H1 (cell line): ENCODE data around the gene ADNP. TPM values are rescaled to one million over a fixed set of nuclear protein-coding genes. Genes with fewer than 3 reads are reported as not detected.

Experiments used
- CTCF ChIA-PET: fragments of 300-600 bp; sonication (Branson Sonifier 250); formaldehyde crosslinking; loops from one replicate; lab custom pipeline; 2021; ENCODE audit not compliant: partially characterized antibody; lab: Charles Lee
- POLR2A ChIA-PET: fragments of 300-600 bp; sonication (Branson Sonifier 250); formaldehyde crosslinking; loops from one replicate; lab custom pipeline; 2021; ENCODE audit warnings: inconsistent platforms; ENCODE audit not compliant: partially characterized antibody; lab: Charles Lee
- DNase-seq, 2 experiments: peaks; one replicate each; pipeline versions ENCODE4 v3.0.0 to v3.0.0-alpha.2; 2010 to 2022; ENCODE audit warnings: low spot score in 2 of 2, low read depth in 1 of 2, mixed read lengths in 1 of 2
- FAIRE-seq: peaks from 2 replicates; lab custom pipeline; 2011; peaks lifted over from hg19 to GRCh38; lab: Jason Lieb, UNC
- H2AFZ ChIP-seq: 2 replicates; pipeline ENCODE4 v1.8.1; 2012; ENCODE audit warnings: low read length, inconsistent platforms
- H2AK5ac ChIP-seq: 2 replicates; pipeline ENCODE4 v1.6.1; 2013; ENCODE audit warnings: low read depth, low read length
- H2BK120ac ChIP-seq: replicated peaks from 2 replicates; pipeline ENCODE3; 2013; ENCODE audit warnings: low read depth, low read length, inconsistent platforms
- H2BK12ac ChIP-seq: 2 replicates; pipeline ENCODE4 v1.6.1; 2013; ENCODE audit warnings: low read depth, low read length
- H2BK15ac ChIP-seq: 2 replicates; pipeline ENCODE4 v1.6.1; 2013; ENCODE audit warnings: low read length
- H2BK20ac ChIP-seq: 2 replicates; pipeline ENCODE4 v1.6.1; 2013; ENCODE audit warnings: low read length
- H2BK5ac ChIP-seq: 2 replicates; pipeline ENCODE4 v1.6.1; 2013; ENCODE audit warnings: low read depth, low read length
- H3K14ac ChIP-seq: 2 replicates; pipeline ENCODE4 v1.6.1; 2013; ENCODE audit warnings: inconsistent platforms; ENCODE audit not compliant: insufficient read length
- H3K18ac ChIP-seq: 2 replicates; pipeline ENCODE4 v1.6.1; 2013; ENCODE audit warnings: low read length; ENCODE audit errors: extremely low read depth
- H3K23ac ChIP-seq: 2 replicates; pipeline ENCODE4 v1.6.1; 2013; ENCODE audit warnings: inconsistent platforms; ENCODE audit not compliant: insufficient read length
- H3K23me2 ChIP-seq: 2 replicates; pipeline ENCODE4 v1.6.1; 2013; ENCODE audit warnings: low read depth, low read length
- H3K27ac ChIP-seq: 2 replicates; pipeline ENCODE4 v1.6.1; 2011; ENCODE audit warnings: low read depth, low read length, inconsistent platforms
- H3K27me3 ChIP-seq, 4 experiments: replicated peaks in 1 of 4; 1 replicate in 1 of 4; 2 replicates in 3 of 4; pipeline versions ENCODE4 v1.6.1 to v1.8.1; 2011 to 2013; ENCODE audit warnings: low read length in 3 of 4, mild to moderate bottlenecking in 3 of 4, inconsistent platforms in 2 of 4, mixed read lengths in 2 of 4, moderate library complexity in 1 of 4; ENCODE audit not compliant: control insufficient read depth in 3 of 4, insufficient read depth in 3 of 4; ENCODE audit errors: extremely low read depth in 1 of 4
- H3K36me3 ChIP-seq, 4 experiments: 2 replicates each; pipeline versions ENCODE4 v1.6.1 to v1.8.1; 2011 to 2013; ENCODE audit warnings: mild to moderate bottlenecking in 4 of 4, low read length in 3 of 4, moderate library complexity in 2 of 4, control low read depth in 1 of 4, inconsistent platforms in 1 of 4; ENCODE audit not compliant: insufficient read depth in 4 of 4, control insufficient read depth in 2 of 4
- H3K4ac ChIP-seq: replicated peaks from 2 replicates; pipeline ENCODE3; 2013; ENCODE audit warnings: low read length, low read depth, mixed read lengths, inconsistent platforms; ENCODE audit not compliant: insufficient read length
- H3K4me1 ChIP-seq, 4 experiments: replicated peaks in 1 of 4; 1 replicate in 1 of 4; 2 replicates in 3 of 4; pipeline versions ENCODE4 v1.6.1 to v1.8.1; 2011 to 2013; ENCODE audit warnings: low read length in 3 of 4, inconsistent platforms in 2 of 4, mixed read lengths in 1 of 4; ENCODE audit not compliant: insufficient read depth in 4 of 4, control insufficient read depth in 3 of 4
- H3K4me2 ChIP-seq, 2 experiments: 2 replicates each; pipeline versions ENCODE4 v1.6.1 to v1.8.1; 2011 to 2013; ENCODE audit warnings: low read depth in 2 of 2, low read length in 2 of 2, control low read depth in 1 of 2, inconsistent platforms in 1 of 2, mild to moderate bottlenecking in 1 of 2; ENCODE audit not compliant: insufficient read depth in 1 of 2
- H3K4me3 ChIP-seq, 4 experiments: fragments of 200-600, 300-600 bp in 1 of 4; sonication (generic), shearing (Covaris generic), sonication (Bioruptor Twin) in 1 of 4; 2 replicates each; pipeline versions ENCODE4 v1.5.1 to v1.8.1; 2011 to 2016; ENCODE audit warnings: low read length in 4 of 4, low read depth in 3 of 4, control low read depth in 2 of 4, inconsistent platforms in 2 of 4, mild to moderate bottlenecking in 2 of 4, mixed read lengths in 1 of 4, moderate library complexity in 1 of 4; ENCODE audit not compliant: insufficient read depth in 2 of 4; ENCODE audit errors: extremely low read depth in 1 of 4
- H3K56ac ChIP-seq: replicated peaks from 2 replicates; pipeline ENCODE3; 2013; ENCODE audit warnings: low read depth, mild to moderate bottlenecking, mixed read lengths, low read length, inconsistent platforms; ENCODE audit not compliant: insufficient read length
- H3K79me1 ChIP-seq: 2 replicates; pipeline ENCODE4 v1.6.1; 2013; ENCODE audit warnings: low read depth, low read length, control low read depth
- H3K79me2 ChIP-seq, 2 experiments: 2 replicates each; pipeline versions ENCODE4 v1.6.1 to v1.8.1; 2012 to 2013; ENCODE audit warnings: low read length in 2 of 2, mild to moderate bottlenecking in 2 of 2, inconsistent platforms in 1 of 2; ENCODE audit not compliant: insufficient read depth in 2 of 2, control insufficient read depth in 1 of 2
- H3K9ac ChIP-seq, 4 experiments: replicated peaks in 1 of 4; 1 replicate in 1 of 4; 2 replicates in 3 of 4; pipeline versions ENCODE4 v1.6.1 to v1.8.1; 2011 to 2013; ENCODE audit warnings: low read depth in 3 of 4, low read length in 3 of 4, control low read depth in 2 of 4, mild to moderate bottlenecking in 2 of 4, moderate library complexity in 2 of 4, inconsistent platforms in 1 of 4; ENCODE audit errors: extremely low read depth in 1 of 4
- H3K9me3 ChIP-seq, 2 experiments: 2 replicates each; pipeline versions ENCODE4 v1.6.1 to v1.8.1; 2012 to 2013; ENCODE audit warnings: mild to moderate bottlenecking in 2 of 2, moderate library complexity in 2 of 2, control low read depth in 1 of 2, inconsistent platforms in 1 of 2, low read depth in 1 of 2, low read length in 1 of 2, mixed read lengths in 1 of 2; ENCODE audit not compliant: insufficient read depth in 2 of 2
- H4K20me1 ChIP-seq, 2 experiments: replicated peaks in 1 of 2; 2 replicates each; pipeline versions ENCODE3 to v1.8.1; 2011 to 2013; ENCODE audit warnings: inconsistent platforms in 2 of 2, low read length in 2 of 2, mild to moderate bottlenecking in 1 of 2; ENCODE audit not compliant: insufficient read depth in 2 of 2, control insufficient read depth in 1 of 2
- H4K5ac ChIP-seq: 2 replicates; pipeline ENCODE4 v1.6.1; 2013; ENCODE audit warnings: low read length, low read depth, mixed read lengths, inconsistent platforms; ENCODE audit not compliant: insufficient read length
- H4K8ac ChIP-seq: 2 replicates; pipeline ENCODE4 v1.8.0; 2013; ENCODE audit warnings: mild to moderate bottlenecking, moderate library complexity, low read length, inconsistent platforms; ENCODE audit not compliant: insufficient read depth; ENCODE audit errors: extremely low read depth
- H4K91ac ChIP-seq: replicated peaks from 2 replicates; pipeline ENCODE3; 2013; ENCODE audit warnings: low read length, mixed read lengths, inconsistent platforms; ENCODE audit not compliant: insufficient read length
- EGR1 ChIP-seq: IDR thresholded peaks from 2 replicates; pipeline ENCODE4 v1.6.1; 2011; ENCODE audit warnings: low read depth, low read length, borderline replicate concordance
- TCF12 ChIP-seq: IDR thresholded peaks from 2 replicates; pipeline ENCODE4 v1.6.1; 2011; ENCODE audit warnings: low read depth, mild to moderate bottlenecking, low read length
- TEAD4 ChIP-seq: IDR thresholded peaks from 2 replicates; pipeline ENCODE4 v1.6.1; 2012; ENCODE audit warnings: low read depth, low read length, inconsistent platforms, mixed read lengths
- WGBS, 2 experiments: shearing (Covaris generic) in 1 of 2; methylation state at CpG; one replicate each; pipeline versions ENCODE4 v1.1.6 to v1.1.7; 2013 to 2015; ENCODE audit warnings: low lambda C conversion rate in 2 of 2, mixed read lengths in 2 of 2, inconsistent platforms in 1 of 2, low coverage in 1 of 2, missing lambda C conversion rate in 1 of 2; ENCODE audit not compliant: insufficient replicate concordance in 2 of 2, insufficient coverage in 1 of 2, insufficient read length in 1 of 2; ENCODE audit errors: extremely low coverage in 1 of 2, missing lambda C conversion rate in 1 of 2; 5-methylcytosine and 5-hydroxymethylcytosine counted together
- polyA plus RNA-seq, 7 experiments: library from polyadenylated mRNA; depleted of rRNA in 3 of 7; stranded (reverse) in 5 of 7; unstranded in 2 of 7; fragments of >200 nt in 5 of 7; fragments of 200-250 nt in 2 of 7; gene quantifications; 1 replicate in 5 of 7; 2 replicates in 1 of 7; 4 replicates in 1 of 7; pipeline versions ENCODE4 v1.2.1 to v1.2.3, GENCODE V29; 2011 to 2013; ENCODE audit warnings: missing spikeins in 2 of 7, mixed read lengths in 2 of 7
- total RNA-seq: library from RNA; stranded (reverse); fragmentation: NEBNext Ultra II Directional; extraction: Animal tissue kit (Norgen Biotek cat#: 25700); gene quantifications from 2 replicates; pipeline ENCODE4 v1.2.1, GENCODE V29; 2021
- TF ChIP-seq, protein P1 (sequence below): IDR thresholded peaks from 2 replicates; pipeline ENCODE4 v1.6.1; 2012; ENCODE audit warnings: inconsistent platforms

ADNP gene
- total and polyA plus RNA-seq, 2 of the 8 experiments (the other 6 are each of a cell fraction or from before 2014, with no cell fraction given) = 31.6 to 123 TPM

DNA sequence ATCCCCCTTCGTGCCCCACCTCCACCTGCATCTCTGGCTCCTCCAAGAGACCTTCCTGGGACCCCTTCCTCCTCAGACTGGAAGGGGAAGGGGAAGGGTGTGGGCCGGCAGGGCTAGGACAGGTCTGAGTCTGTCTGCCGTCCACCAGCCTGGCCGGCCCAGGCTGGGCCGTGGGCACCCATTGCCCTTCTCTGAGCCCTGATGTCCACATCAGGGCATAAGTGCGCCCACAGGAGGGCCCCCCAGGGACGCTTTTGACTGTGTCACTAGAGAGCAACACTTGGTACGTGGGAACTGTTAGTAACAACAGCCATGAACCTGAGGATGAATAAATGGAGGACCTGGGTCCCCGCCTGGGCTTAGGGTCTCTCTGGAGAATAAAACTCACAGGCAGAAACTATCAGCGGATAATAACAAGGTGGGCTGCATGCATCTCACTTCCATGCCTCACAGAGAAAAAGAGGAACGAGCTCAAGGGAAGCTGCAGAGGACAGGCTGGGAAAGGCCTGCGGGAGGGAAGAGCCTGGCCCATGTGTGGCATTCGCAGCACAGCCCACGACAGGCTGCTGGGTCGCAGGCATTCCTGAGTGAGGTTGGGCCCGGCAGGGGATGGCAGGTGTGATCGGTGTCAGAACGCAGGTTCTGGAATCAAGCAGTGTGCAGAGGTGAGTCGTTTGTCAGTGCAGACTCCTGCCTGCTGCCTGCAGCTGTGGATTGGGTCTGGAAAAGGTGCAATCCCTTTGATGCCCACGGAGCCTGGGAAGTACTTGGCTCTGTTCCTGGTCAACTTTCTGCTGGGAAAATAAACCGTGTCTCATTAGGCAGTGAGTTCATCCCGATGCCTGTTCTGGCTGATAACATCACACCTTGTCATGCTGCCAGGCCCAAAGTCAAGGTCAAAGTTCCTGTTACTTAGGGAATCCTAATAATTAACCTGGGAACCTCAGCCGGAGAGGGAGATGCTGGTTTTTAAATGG, 75.5 kb downstream of the ADNP start:
- Histone ChIP-seq H3K14ac (no peak overlapping the region), H3K9me3 (no peaks in the 10 kb centered on the region), H3K36me3 (no peaks in the 10 kb centered on the region), H3K56ac (no peak overlapping the region), H2BK12ac (0 out of 2 replicates have a peak overlapping the region, but pooled peaks have one; percentile 10), H4K5ac (no peak overlapping the region), H2AK5ac (peak overlapping the region; percentile 41), H3K27ac (no peak overlapping the region), H3K4me2 (no peak overlapping the region), H4K8ac (no peak overlapping the region; the same call in 1 of the 2 replicates), H2BK120ac (no peak overlapping the region), H3K4me1 (peaks cover 2 to 16% (median 11%) of the 10 kb centered on the region in 4 experiments), H2BK5ac (0 out of 2 replicates have a peak overlapping the region, but pooled peaks have one; percentile 12), H2BK15ac (no peak overlapping the region), H3K4ac (no peak overlapping the region), H3K79me2 (no peaks in the 10 kb centered on the region), H3K27me3 (no peaks in the 10 kb centered on the region; a peak in 1 of 7 replicates), H3K79me1 (peaks cover 3% of the 10 kb centered on the region; the same call in 1 of the 2 replicates), H2AFZ (no peak overlapping the region), H4K91ac (peak overlapping the region; percentile 34), H3K9ac (no peak overlapping the region), H3K18ac (no peak overlapping the region), H3K23ac (no peak overlapping the region), H3K23me2 (no peaks in the 10 kb centered on the region; the same call in 1 of the 2 replicates)
- CTCF ChIA-PET = interaction anchor here (1.0 to 2.5 kb wide), 7 partner anchors 9 to 61 kb away, joined by 3 to 7 read pairs (median 4); partner anchors contain the start of gene BCAS4
- no peak for FAIRE-seq
- no peak for DNase-seq
- POLR2A ChIA-PET = interaction anchor here (0.8 to 1.4 kb wide), 3 partner anchors 9 to 15 kb away, joined by 3 read pairs; no protein-coding TSS in a partner anchor
- TF ChIP-seq TCF12 (0 out of 2 replicates have a peak, but pooled peaks have one; percentile 9), EGR1 (no peak), TEAD4 (peak; percentile 59; the same call in 1 of the 2 replicates)
- TF ChIP-seq, protein P1, sequence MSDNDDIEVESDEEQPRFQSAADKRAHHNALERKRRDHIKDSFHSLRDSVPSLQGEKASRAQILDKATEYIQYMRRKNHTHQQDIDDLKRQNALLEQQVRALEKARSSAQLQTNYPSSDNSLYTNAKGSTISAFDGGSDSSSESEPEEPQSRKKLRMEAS = 0 out of 2 replicates have a peak, but pooled peaks have one; percentile 19
- TF ChIP-seq, all 59 proteins: peak for 3
- 78% methylated on average over 21 of the region's 23 CpGs; no CpG with 5 or more reads in 1 of the 2 experiments for WGBS, 2 experiments
- Histone ChIP-seq H4K20me1 (peaks cover 0 to 2% of the 10 kb centered on the region in 2 experiments), H3K4me3 (no peak overlapping the region), H2BK20ac (no peak overlapping the region)
